WI38 (cell line): ENCODE data around the gene ZMYND8.
"Not testable (repeated sequence)": the region's sequence is repeated elsewhere in the genome, so short reads cannot be mapped to it uniquely, and the experiment has no call there.

Experiments
- H3K4me3 ChIP-seq: 2 replicates; pipeline ENCODE4 v1.5.1; 2011; ENCODE audit warnings: low read depth, mild to moderate bottlenecking, control low read depth, low read length
- TF ChIP-seq, protein P1 (sequence below): IDR thresholded peaks from 2 replicates; pipeline ENCODE4 v1.5.1; 2012; ENCODE audit warnings: low read depth, mild to moderate bottlenecking, control low read depth, low read length

Gene ZMYND8

DNA sequence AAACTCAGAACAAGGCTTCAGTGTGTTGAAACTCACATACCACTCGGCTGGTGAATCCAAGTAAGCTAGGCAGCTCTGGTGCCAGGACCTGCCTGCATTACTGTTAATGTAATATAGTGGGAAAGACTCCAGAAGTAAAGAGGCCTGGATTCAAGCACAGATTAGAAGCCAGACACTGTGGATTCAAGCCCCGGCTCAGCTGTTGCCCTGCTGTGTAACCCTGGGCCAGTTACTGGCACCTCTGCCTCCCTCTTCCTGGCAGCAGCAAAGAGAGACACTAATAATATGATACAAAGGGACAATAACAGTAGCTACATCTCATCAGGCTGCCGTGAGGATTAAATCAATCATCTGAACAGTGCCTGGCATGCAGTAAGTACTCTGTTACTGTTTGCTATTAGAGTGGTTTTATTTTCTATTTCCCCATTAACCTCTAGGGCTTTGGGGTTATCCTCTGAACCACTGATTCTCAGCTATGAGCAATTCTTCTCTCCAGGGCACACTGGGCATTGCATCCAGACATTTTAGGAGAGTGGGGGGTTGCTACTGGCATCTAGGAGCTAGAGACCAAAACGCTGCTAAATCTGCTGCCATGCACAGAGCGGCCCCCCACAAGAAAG is 92.9 kb downstream of the ZMYND8 start:
- no peak overlapping the region for H3K4me3 ChIP-seq

DNA sequence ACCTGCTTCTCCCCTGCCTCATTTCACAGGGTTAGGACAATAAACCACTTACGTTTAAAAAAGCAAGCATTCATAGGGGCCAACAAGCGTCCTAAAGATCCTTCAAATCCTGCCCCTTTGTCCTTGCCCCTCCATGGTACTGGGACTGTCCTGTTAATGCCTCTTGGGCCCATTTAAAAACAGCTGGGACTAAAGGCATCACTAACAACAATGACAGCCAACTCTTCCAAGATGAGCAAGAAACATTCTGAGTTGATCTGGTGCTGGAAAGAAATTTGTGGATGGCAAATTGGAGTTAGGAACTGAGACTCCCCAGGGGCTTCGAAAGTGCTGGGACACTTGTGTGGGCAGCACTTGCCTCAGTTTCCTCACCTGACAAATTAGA is 93.4 kb downstream of the ZMYND8 start:
- TF ChIP-seq, protein P1, sequence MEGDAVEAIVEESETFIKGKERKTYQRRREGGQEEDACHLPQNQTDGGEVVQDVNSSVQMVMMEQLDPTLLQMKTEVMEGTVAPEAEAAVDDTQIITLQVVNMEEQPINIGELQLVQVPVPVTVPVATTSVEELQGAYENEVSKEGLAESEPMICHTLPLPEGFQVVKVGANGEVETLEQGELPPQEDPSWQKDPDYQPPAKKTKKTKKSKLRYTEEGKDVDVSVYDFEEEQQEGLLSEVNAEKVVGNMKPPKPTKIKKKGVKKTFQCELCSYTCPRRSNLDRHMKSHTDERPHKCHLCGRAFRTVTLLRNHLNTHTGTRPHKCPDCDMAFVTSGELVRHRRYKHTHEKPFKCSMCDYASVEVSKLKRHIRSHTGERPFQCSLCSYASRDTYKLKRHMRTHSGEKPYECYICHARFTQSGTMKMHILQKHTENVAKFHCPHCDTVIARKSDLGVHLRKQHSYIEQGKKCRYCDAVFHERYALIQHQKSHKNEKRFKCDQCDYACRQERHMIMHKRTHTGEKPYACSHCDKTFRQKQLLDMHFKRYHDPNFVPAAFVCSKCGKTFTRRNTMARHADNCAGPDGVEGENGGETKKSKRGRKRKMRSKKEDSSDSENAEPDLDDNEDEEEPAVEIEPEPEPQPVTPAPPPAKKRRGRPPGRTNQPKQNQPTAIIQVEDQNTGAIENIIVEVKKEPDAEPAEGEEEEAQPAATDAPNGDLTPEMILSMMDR: no peak
- no peak overlapping the region for H3K4me3 ChIP-seq

More for the DNA sequence above, 92.9 kb downstream of the ZMYND8 start:
- TF ChIP-seq, protein P1: no peak

DNA sequence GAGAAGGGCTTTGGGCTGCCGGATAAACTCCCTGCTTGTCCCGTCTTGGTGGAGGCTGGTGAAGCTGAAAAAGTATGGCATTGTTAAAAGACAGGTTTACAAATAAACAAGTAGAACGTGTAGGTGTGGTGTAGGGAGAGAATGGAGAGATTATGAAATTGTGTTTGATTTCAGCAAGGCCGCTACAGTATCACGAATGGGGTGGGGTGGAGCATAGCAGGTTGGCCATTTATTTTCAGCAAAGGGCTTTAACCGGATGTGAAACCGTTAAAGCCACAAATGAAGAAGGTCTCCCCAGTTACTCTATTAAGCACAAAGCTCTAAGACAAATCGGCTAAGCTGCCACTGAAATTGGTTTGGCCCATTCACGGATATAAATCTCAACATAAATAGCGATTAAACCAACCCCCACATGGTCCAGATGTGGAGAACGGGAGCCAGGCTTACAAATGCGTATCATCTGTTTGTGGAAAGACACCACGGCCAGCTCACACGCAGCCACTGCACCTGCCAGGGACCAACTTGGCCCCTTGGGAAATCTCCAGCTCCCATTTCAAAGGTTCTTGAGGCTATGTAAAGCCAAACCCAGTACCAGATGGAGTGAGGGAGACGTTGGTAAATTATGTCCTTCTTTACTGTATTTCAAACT is 94.0 kb downstream of the ZMYND8 start:
- no peak overlapping the region for H3K4me3 ChIP-seq
- TF ChIP-seq, protein P1: no peak

DNA sequence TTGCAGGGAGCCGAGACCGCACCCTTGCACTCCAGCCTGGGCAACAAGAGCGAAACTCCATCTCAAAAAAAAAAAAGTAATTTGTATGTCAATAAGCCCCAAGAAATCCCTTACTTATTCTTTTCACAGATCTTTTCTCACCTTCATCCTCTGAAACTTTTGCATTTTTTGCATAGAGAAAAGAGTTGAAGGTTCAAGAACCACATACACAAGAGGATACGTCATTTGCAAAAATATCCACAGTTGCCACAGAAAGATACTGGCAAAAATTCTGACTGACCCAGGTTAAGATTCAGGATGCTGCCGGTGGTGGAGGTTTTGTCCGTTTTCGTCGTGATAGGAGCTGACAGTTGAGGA is 94.5 kb downstream of the ZMYND8 start:
- TF ChIP-seq, protein P1: no peak
- no peak overlapping the region for H3K4me3 ChIP-seq

DNA sequence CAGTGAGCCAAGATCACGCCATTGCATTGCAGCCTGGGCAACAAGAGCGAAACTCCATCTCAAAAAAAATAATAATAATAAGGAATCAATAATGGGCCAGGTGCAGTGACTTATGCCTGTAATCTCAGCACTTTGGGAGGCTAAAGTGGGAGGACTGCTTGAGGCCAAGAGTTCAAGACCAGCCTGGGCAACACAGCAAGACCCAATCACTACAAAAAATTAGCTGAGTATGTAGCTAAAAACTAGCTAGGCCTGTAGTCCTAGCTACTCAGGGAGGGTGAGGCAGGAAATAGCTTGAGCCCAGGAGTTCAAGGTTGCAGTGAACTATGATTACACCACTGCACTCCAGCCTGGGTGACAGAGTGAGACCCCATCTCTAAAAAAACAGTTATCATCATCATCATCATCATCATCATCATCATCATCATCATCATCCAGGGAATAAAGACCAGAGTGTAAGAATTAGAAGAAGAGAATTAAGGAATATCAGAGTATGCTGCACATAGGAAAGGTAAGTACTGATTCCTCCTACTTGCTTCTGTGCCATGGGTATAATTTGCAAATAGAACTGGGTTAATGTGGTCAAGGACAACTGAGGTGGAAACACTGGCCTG is 95.2 kb downstream of the ZMYND8 start:
- not testable (repeated sequence) for H3K4me3 ChIP-seq

DNA sequence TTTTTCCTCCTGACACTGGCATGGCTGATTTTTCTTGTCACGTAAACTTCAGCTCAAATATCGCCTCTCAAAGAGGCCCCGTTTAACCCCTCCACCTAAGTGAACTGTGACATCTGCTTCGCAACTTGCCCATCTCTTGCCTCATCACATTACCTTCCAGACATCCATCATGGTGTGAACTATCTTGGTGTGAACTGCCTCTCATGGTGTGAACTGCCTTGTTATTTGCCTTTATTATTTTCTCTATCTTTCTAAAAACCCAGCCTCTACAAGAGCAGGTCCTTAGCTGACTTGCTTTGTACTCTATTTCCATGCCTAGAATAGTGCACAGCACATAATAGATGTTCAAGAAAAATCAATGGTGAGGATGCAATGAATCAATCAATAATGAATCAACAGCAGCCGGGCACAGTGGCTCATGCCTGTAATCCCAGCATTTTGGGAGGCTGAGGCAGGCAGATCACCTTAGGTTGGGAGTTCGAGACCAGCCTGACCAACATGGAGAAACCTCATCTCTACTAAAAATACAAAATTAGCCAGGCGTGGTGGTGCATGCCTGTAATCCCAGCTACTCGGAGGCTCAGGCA is 95.9 kb downstream of the ZMYND8 start:
- H3K4me3 ChIP-seq: not testable (repeated sequence)

DNA sequence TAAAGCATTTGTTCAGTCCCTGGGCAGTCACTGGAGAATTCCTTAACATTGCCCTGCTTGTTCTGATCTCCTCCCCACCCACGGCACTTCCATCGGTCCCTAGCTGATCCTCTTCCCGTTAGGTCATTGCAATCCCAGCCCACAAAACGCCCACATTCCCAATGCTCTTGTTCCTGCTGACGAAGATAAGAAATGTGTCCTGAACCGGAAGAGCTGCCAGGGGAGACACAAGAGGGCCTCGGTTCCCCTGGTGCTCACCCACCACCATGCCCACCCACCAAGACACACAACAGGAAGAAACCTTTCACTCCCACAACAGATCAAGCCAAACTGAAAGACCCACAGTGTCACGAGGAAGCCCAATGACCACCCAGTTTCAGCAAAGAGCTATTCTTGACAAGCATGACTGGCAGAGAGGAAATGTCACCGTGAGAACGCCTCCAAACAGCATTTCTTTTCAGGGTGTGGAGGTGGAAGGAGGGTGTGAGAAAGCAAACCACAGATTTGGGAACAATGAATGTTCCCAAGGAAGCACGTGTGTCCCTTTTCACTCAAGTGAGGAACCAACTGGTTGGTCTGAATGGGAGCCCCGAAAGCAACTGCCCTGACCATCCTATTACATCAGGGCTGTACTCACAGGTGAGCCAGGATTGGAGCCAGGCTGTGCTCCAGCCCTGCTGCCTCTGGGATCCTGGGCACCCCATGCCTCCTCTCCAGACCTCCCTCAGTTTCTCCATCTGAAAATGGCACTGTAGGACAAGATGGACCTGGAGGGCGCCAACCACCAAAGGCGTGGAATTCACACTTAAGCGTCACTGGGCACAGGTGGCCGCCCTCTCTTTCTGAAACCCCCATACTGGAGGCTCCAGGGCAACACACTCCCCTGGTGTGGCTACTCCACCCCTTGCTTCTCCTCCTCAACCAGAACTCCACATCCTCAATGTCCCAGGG is 97.5 kb downstream of the ZMYND8 start:
- TF ChIP-seq, protein P1: no peak
- H3K4me3 ChIP-seq: no peak overlapping the region
